GM12872 (cell line): ENCODE results near the gene RING1.

Experiments
- TF ChIP-seq, protein P1 (sequence below): IDR thresholded peaks from 3 replicates; pipeline ENCODE4 v1.5.1; 2011; ENCODE audit warnings: low read depth, mild to moderate bottlenecking, low read length, moderate library complexity; ENCODE audit not compliant: insufficient read depth

The RING1 gene

GRCh38 chr6:33251395-33252012 lies 43.2 kb downstream of the RING1 start:
- TF ChIP-seq, protein P1, sequence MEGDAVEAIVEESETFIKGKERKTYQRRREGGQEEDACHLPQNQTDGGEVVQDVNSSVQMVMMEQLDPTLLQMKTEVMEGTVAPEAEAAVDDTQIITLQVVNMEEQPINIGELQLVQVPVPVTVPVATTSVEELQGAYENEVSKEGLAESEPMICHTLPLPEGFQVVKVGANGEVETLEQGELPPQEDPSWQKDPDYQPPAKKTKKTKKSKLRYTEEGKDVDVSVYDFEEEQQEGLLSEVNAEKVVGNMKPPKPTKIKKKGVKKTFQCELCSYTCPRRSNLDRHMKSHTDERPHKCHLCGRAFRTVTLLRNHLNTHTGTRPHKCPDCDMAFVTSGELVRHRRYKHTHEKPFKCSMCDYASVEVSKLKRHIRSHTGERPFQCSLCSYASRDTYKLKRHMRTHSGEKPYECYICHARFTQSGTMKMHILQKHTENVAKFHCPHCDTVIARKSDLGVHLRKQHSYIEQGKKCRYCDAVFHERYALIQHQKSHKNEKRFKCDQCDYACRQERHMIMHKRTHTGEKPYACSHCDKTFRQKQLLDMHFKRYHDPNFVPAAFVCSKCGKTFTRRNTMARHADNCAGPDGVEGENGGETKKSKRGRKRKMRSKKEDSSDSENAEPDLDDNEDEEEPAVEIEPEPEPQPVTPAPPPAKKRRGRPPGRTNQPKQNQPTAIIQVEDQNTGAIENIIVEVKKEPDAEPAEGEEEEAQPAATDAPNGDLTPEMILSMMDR, result no peak

DNA sequence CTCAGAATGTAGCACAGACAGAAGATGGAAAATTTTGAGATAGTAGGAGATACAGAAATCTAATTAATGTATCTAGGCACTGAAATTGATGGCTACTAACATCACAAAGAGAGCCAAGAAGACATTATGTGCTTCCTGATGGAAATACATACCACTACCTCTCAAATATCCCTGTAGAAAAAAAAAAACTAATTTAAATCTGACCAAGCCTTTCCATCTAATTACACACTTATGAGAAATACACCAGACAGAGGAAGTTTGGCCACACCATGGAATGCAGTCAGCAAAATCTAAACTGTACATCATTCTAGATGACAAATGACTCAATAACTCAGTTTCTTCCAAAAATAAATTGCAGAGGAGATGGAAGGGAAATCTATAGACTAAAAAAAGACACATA lies 44.5 kb downstream of the RING1 start:
- TF ChIP-seq, protein P1, result no peak

DNA sequence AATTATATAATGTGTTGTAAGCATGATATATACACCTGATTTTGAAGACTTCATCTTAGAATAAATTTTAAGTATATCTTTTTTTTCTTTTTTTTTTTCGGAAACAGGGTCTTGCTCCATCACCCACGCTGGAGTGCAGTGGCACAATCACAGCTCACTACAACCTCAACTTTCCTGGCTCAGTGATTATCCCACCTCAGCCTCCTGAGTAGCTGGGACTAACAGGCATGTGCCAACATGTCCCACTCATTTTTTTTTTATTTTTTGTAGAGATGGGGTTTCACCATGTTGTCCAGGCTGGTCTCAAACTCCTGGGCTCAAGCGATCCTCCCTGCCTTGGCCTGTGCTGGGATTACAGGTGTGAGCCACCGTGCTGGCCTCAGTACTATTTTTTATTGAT lies 46.3 kb downstream of the RING1 start:
- TF ChIP-seq, protein P1, result no peak

DNA sequence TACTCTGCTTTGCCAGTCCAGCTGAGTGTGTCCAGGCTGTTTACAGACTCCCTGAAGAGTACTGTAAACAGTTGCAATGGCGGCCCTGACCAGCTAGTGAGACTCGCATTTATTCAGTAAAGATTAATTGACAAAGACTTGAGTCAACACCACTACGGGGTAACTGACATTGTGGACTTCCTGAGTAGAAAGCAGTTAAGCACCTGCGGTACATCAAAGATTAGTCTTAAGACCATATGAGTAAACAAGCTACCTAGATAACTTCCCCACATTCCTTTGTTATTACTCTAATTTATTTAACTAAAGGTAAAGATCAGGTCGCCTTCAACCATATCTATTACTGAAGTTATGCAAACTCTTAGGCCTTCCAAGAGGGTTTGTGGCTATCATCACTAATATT lies 50.7 kb downstream of the RING1 start:
- TF ChIP-seq, protein P1, result no peak
